Measurements from ENCODE around the gene TMEM214.

GRCh38 chr2:27038631-27039339 lies 6.0 kb downstream of the TMEM214 start:
- no peak for TF ChIP-seq CTCF (IDR thresholded peaks at IDR 0.05)
- TF ChIP-seq POLR2A (IDR thresholded peaks at IDR 0.05): no peak
